Esophagus (tissue), 2 donors: Measurements from ENCODE around the gene MARCHF11. TPM values are rescaled to one million over a fixed set of nuclear protein-coding genes. Genes with fewer than 3 reads are reported as not detected.
A peak's percentile ranks its signal among the peaks of the same experiment; 100 is the strongest.

ENCODE experiments used
- H3K27ac ChIP-seq, 2 donors: one replicate each; pipeline ENCODE4 v1.5.1; 2013; ENCODE audit warnings: low read depth in 2 of 2, mild to moderate bottlenecking in 2 of 2, inconsistent platforms in 1 of 2, low read length in 1 of 2, moderate library complexity in 1 of 2
- H3K27me3 ChIP-seq, 2 donors: one replicate each; pipeline ENCODE4 v1.6.1; 2013; ENCODE audit warnings: low read length in 2 of 2, control low read depth in 1 of 2, mild to moderate bottlenecking in 1 of 2; ENCODE audit not compliant: insufficient read depth in 2 of 2, control insufficient read depth in 1 of 2
- H3K36me3 ChIP-seq, 2 donors: one replicate each; pipeline ENCODE4 v1.6.1; 2013; ENCODE audit warnings: low read length in 1 of 2; ENCODE audit not compliant: control insufficient read depth in 2 of 2, insufficient read depth in 2 of 2
- H3K4me1 ChIP-seq, 2 donors: one replicate each; pipeline ENCODE4 v1.6.1; 2013; ENCODE audit warnings: low read length in 1 of 2; ENCODE audit not compliant: control insufficient read depth in 2 of 2, insufficient read depth in 2 of 2
- H3K4me3 ChIP-seq, 2 donors: one replicate each; pipeline ENCODE4 v1.5.1; 2013; ENCODE audit warnings: low read length in 2 of 2, mild to moderate bottlenecking in 2 of 2, low read depth in 1 of 2, moderate library complexity in 1 of 2
- H3K9me3 ChIP-seq, 2 donors: one replicate each; pipeline ENCODE4 v1.6.1; 2013; ENCODE audit warnings: mild to moderate bottlenecking in 2 of 2, low read depth in 1 of 2, low read length in 1 of 2, moderate library complexity in 1 of 2; ENCODE audit not compliant: control insufficient read depth in 2 of 2, insufficient read depth in 1 of 2
- WGBS, 2 donors: extraction: QIAGEN DNeasy Blood & Tissue Kit; methylation state at CpG; one replicate each; pipeline ENCODE4 v1.1.7; 2013; 5-methylcytosine and 5-hydroxymethylcytosine counted together
- polyA plus RNA-seq, 2 donors: library from polyadenylated mRNA; stranded (reverse); fragments of 200-250 nt; gene quantifications; one replicate each; pipeline ENCODE4 v1.2.3, GENCODE V29; 2013
- donor health status: healthy with polysubstance abuse.
- donor health status: Bipolar disorder and iron deficiency.

The MARCHF11 gene
- not detected for polyA plus RNA-seq

GRCh38 chr5:16179511-16179935 is at the start of gene MARCHF11:
TSS of gene MARCHF11 (minus strand) at chr5:16179791. CDS start at chr5:16179575, 216 bp downstream.
- Histone ChIP-seq H3K9me3 (peaks cover 0 to 4% of the 10 kb centered on the region in 2 donors), H3K27me3 (peaks cover 11 to 16% of the 10 kb centered on the region in 2 donors), H3K4me3 (peak within 1 kb of the TSS in 1 of 2 donors; percentile 17), H3K27ac (no peak within 1 kb of the TSS), H3K4me1 (peaks cover 0 to 5% of the 10 kb centered on the region in 2 donors), H3K36me3 (no peaks in the 10 kb centered on the region)
- 2 to 4% methylated on average over 17 to 59 of the region's 59 CpGs for WGBS, 2 donors

GRCh38 chr5:16225927-16226326 is 46.3 kb upstream of the MARCHF11 start:
- WGBS, 2 donors, result 81 to 82% methylated on average over 5 of the region's 5 CpGs
- H3K27me3 ChIP-seq, result no peaks in the 10 kb centered on the region
- no peaks in the 10 kb centered on the region for H3K36me3 ChIP-seq
- H3K9me3 ChIP-seq, result peaks cover 0 to 3% of the 10 kb centered on the region in 2 donors
- H3K4me3 ChIP-seq, result no peak overlapping the region
- no peaks in the 10 kb centered on the region for H3K4me1 ChIP-seq
- no peak overlapping the region for H3K27ac ChIP-seq

- H3K9me3 ChIP-seq, result no peaks in the 10 kb centered on the region
- no peak overlapping the region for H3K27ac ChIP-seq
- H3K36me3 ChIP-seq, result no peaks in the 10 kb centered on the region
- H3K27me3 ChIP-seq, result no peaks in the 10 kb centered on the region
- no peak overlapping the region for H3K4me3 ChIP-seq
- WGBS, 2 donors, result 66 to 81% methylated on average over 5 of the region's 5 CpGs
- H3K4me1 ChIP-seq, result no peaks in the 10 kb centered on the region
These were observed 12.7 kb upstream of the MARCHF11 start for GRCh38 chr5:16192311-16192710.

- Histone ChIP-seq H3K36me3 (no peaks in the 10 kb centered on the region), H3K9me3 (peaks cover 0 to 4% of the 10 kb centered on the region in 2 donors), H3K27me3 (peaks cover 11 to 16% of the 10 kb centered on the region in 2 donors), H3K4me1 (peaks cover 0 to 5% of the 10 kb centered on the region in 2 donors), H3K27ac (no peak overlapping the region), H3K4me3 (no peak overlapping the region)
- 20 to 22% methylated on average over 7 of the region's 7 CpGs for WGBS, 2 donors
These were observed 1.1 kb upstream of the MARCHF11 start for GRCh38 chr5:16180789-16181082.

GRCh38 chr5:16179936-16180788 is 571 bp upstream of the MARCHF11 start:
- Histone ChIP-seq H3K36me3 (no peaks in the 10 kb centered on the region), H3K27me3 (peaks cover 11 to 16% of the 10 kb centered on the region in 2 donors), H3K27ac (no peak overlapping the region), H3K9me3 (peaks cover 0 to 4% of the 10 kb centered on the region in 2 donors), H3K4me3 (no peak overlapping the region), H3K4me1 (peaks cover 0 to 5% of the 10 kb centered on the region in 2 donors)
- WGBS, 2 donors, result 7 to 9% methylated on average over 39 to 63 of the region's 63 CpGs

- H3K9me3 ChIP-seq, result peaks cover 0 to 4% of the 10 kb centered on the region in 2 donors
- WGBS, 2 donors, result 6 to 9% methylated on average over 44 to 57 of the region's 57 CpGs
- H3K4me3 ChIP-seq, result peak overlapping the region in 1 of 2 donors; percentile 17
- H3K27ac ChIP-seq, result no peak overlapping the region
- peaks cover 0 to 5% of the 10 kb centered on the region in 2 donors for H3K4me1 ChIP-seq
- peaks cover 11 to 16% of the 10 kb centered on the region in 2 donors for H3K27me3 ChIP-seq
- H3K36me3 ChIP-seq, result no peaks in the 10 kb centered on the region
These were observed 732 bp downstream of the MARCHF11 start for GRCh38 chr5:16178745-16179372.

- no peak overlapping the region for H3K27ac ChIP-seq
- no peaks in the 10 kb centered on the region for H3K27me3 ChIP-seq
- no peaks in the 10 kb centered on the region for H3K4me1 ChIP-seq
- no peak overlapping the region for H3K4me3 ChIP-seq
- H3K9me3 ChIP-seq, result no peaks in the 10 kb centered on the region
- WGBS, 2 donors, result 35 to 36% methylated on average over 2 of the region's 2 CpGs
- H3K36me3 ChIP-seq, result no peaks in the 10 kb centered on the region
These were observed 10.0 kb downstream of the MARCHF11 start for GRCh38 chr5:16169550-16169949.

GRCh38 chr5:16160706-16161105 is 18.9 kb downstream of the MARCHF11 start:
- H3K4me3 ChIP-seq, result no peak overlapping the region
- no peak overlapping the region for H3K27ac ChIP-seq
- no peaks in the 10 kb centered on the region for H3K4me1 ChIP-seq
- H3K9me3 ChIP-seq, result no peaks in the 10 kb centered on the region
- no peaks in the 10 kb centered on the region for H3K36me3 ChIP-seq
- no peaks in the 10 kb centered on the region for H3K27me3 ChIP-seq
- 0 to 1% methylated on average over 5 of the region's 5 CpGs for WGBS, 2 donors

- no peak overlapping the region for H3K4me3 ChIP-seq
- WGBS, 2 donors, result 64 to 80% methylated on average over 2 of the region's 2 CpGs
- H3K9me3 ChIP-seq, result no peaks in the 10 kb centered on the region
- no peak overlapping the region for H3K27ac ChIP-seq
- H3K36me3 ChIP-seq, result no peaks in the 10 kb centered on the region
- no peaks in the 10 kb centered on the region for H3K4me1 ChIP-seq
- no peaks in the 10 kb centered on the region for H3K27me3 ChIP-seq
These were observed 20.0 kb downstream of the MARCHF11 start for GRCh38 chr5:16159636-16160035.
